Activated CD4-positive, alpha-beta T cell treated with anti-CD3 and anti-CD28 coated beads for 24 hours (primary cell): ENCODE results near the gene ANGPTL3.

Source experiments
- DNase-seq, 2 donors: peaks; one replicate each; pipeline ENCODE4 v3.0.0-alpha.2; 2020; ENCODE audit warnings: low read depth in 2 of 2

ANGPTL3 gene

DNA sequence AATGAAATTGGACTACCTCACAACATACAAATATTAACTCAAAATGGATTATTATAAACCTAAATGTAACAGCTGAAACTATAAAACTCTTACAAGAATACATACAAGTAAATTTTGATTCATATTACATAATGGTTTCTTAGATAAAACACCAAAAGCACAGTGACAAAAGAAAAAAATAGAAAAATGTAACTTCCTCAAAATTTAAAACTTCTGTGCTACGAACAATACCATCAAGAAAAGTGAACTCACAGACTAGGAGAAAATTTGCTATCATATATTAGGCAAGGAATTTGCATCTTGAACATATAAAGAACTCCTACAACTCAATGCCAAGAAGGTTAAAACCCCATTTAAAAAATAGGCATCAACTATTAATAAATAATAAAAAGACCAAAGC is 31.2 kb downstream of the ANGPTL3 start:
- DNase-seq: no peak

DNA sequence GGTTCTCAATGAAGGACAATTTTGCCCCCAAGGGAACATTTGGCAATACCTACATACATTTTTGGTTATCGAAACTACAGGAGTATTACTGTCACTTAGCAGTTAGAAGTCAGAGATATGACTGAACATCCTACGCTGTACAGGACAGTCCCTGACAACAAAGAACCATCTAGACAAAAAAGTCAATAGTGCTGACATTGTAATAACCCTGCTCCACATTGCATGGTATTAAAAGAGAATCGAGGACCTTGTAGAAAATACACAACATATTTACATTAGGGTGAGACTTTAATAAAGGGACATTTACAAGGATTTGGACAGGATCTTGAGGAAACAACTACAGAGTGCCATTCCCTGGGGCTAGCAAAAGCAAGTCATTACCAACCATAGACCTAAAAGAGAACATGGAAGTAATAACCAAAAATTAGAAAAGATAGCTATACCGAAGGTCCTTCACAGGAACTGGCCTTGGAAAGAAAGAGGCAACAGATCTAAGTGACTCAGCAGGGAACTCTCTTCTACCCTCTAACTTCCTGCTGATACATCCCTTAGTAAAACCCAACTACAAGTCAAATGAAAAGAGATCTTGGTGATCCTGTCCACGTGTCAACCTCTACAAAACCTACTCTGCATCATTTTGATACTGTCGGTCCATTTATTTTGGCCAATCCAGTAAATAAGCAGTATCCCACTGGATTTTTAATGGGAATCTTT is 40.2 kb downstream of the ANGPTL3 start:
- DNase-seq: no peak

DNA sequence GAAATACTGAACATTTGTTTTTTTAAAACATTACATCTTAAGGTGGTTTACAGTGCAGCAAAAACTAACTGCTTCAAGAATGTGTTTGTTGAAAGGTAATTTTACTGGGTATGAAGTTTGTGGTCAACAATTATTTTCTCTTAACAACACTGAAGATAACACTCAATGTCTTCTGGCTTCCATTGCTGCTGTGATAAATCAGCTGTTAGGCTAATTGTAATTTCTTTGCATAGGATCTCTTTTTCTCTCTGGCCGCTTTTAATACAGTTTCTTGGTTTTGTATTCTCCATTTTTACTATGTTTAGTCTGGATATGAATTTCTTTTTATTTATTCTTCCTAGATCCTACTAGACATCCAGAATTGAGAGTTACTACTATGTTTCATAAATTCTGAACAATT is 46.0 kb downstream of the ANGPTL3 start:
- DNase-seq: no peak

DNA sequence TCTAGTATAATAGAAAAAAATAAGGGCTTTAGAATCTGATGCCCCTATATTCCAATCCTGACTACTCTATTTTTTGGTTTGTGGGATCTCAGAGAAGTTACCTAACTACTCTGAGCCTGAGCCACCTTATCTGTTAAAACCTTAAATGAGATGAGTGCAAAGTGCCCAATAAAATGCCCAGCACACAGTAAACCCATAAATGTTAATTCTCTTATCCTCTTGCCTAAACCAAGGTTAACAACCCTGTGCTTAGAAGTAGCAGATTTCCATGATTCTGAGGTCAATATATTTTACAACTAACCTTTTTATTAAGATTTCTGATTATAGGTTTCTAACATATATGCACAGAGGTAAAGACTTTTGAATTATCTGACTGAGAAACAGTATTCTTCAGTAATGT is 55.1 kb downstream of the ANGPTL3 start:
- no peak for DNase-seq

DNA sequence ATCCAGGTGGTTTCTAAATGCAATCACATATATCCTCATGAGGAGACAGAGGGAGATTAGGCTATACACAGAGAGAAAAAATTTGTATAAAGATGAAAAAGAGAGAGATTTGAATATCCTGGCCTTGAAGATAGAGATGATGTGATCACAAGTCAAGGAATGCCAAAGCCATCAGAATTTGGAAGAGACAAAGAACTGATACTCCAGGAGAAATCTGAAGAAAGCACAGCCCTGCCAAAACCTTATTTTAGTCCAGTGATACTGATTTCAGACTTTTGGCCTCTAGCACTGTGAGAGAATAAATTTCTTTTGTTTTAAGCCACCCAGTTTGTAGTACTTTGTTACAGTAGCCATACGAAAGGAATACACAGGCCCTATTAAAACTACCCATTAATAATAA is 57.4 kb downstream of the ANGPTL3 start:
- no peak for DNase-seq
